Stimulated activated CD8-positive, alpha-beta memory T cell treated with anti-CD3 and anti-CD28 coated beads, Interleukin-15, amount 100 ng/mL, for 48 hours (primary cell): ENCODE results near the gene DEDD2.
"Not testable (repeated sequence)": the region's sequence is repeated elsewhere in the genome, so short reads cannot be mapped to it uniquely, and the experiment has no call there.

Experiments
- DNase-seq, 2 donors: peaks; one replicate each; pipeline ENCODE4 v3.0.0-alpha.2; 2020; ENCODE audit warnings: low read depth in 2 of 2

The DEDD2 gene, protein sequence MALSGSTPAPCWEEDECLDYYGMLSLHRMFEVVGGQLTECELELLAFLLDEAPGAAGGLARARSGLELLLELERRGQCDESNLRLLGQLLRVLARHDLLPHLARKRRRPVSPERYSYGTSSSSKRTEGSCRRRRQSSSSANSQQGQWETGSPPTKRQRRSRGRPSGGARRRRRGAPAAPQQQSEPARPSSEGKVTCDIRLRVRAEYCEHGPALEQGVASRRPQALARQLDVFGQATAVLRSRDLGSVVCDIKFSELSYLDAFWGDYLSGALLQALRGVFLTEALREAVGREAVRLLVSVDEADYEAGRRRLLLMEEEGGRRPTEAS

GRCh38 chr19:42217520-42218437, at the start of gene DEDD2:
DEDD2 (minus strand) TSS chr19:42217677; CDS start chr19:42217007, 670 bp downstream.
- peak; percentile 99 for DNase-seq

DNA sequence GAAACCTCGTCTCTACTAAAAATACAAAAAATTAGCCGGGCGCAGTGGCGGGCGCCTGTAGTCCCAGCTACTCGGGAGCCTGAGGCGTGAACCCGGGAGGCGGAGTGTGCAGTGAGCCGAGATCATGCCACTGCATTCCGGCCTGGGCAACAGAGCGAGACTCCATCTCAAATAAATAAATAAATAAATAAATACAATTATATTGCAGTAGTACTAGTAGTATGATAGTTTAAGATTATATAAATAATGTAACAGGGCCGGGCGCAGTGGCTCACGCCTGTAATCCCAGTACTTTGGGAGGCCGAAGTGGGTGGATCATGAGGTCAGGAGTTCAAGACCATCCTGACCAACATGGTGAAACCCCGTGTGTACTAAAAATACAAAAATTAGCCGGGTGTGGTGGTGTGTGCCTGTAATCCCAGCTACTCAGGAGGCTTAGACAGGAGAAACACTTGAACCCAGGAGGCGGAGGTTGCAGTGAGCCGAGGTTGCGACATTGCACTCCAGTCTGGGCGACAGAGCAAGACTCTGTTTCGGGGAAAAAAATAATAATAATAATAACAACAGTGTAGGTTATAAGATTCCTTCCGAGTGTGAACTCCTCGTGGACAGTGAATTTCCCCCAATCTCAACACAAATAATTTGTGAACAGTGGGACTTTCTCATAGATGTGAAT, 49.6 kb upstream of the DEDD2 start:
- not testable (repeated sequence) for DNase-seq

DNA sequence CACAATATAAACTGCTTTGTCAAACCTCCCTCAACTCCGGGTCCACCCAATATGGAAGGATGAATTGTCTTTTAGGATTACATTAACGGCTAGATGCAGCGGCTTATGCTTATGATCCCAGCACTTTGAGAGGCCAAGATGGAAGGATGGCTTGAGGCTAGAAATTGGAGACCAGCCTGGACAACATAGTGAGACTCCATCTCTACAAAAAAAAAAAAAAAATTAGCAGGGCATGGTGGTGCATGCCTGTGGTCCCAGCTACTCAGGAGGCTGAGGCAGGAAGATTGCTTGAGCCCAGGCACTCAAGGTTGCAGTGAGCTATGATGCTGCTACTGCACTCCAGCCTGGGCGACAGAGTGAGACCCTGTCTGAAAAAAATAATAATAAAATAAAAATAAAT, 48.6 kb upstream of the DEDD2 start:
- DNase-seq: not testable (repeated sequence)

DNA sequence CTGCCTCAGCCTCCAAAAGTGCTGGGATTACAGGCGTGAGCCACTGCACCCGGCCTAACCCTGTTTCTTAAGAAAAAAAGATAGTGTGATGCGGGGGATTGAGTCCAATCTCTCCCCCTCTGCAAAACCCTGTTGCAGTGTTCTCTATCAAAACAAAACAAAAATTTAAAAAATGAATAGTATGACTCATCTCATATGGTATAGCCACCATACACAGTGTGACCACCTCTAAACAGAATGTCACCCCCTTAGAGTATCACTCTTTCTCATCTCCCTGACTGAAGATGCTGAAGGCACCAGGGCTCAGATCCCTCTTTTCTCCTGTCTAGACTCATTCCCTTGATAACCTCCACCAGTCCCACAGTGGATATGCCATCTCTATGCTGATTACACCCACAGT, 44.3 kb upstream of the DEDD2 start:
- DNase-seq: no peak

DNA sequence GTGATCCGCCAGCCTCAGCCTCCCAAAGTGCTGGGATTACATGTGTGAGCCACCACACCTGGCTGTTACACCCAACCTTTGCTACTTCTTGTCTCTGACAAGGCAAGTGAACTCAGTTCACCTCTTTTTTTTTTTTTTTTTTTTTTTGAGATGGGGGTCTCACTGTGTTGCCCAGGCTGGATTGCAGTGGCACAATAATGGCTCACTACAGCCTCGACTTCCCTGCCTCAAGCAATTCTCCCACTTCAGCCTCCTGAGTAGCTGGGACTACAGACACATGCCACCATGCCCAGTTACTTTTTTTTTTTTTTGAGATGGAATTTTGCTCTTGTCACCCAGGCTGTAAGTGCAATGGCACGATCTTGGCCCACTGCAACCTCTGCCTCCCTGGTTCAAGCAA, 40.4 kb upstream of the DEDD2 start:
- DNase-seq: not testable (repeated sequence)

DNA sequence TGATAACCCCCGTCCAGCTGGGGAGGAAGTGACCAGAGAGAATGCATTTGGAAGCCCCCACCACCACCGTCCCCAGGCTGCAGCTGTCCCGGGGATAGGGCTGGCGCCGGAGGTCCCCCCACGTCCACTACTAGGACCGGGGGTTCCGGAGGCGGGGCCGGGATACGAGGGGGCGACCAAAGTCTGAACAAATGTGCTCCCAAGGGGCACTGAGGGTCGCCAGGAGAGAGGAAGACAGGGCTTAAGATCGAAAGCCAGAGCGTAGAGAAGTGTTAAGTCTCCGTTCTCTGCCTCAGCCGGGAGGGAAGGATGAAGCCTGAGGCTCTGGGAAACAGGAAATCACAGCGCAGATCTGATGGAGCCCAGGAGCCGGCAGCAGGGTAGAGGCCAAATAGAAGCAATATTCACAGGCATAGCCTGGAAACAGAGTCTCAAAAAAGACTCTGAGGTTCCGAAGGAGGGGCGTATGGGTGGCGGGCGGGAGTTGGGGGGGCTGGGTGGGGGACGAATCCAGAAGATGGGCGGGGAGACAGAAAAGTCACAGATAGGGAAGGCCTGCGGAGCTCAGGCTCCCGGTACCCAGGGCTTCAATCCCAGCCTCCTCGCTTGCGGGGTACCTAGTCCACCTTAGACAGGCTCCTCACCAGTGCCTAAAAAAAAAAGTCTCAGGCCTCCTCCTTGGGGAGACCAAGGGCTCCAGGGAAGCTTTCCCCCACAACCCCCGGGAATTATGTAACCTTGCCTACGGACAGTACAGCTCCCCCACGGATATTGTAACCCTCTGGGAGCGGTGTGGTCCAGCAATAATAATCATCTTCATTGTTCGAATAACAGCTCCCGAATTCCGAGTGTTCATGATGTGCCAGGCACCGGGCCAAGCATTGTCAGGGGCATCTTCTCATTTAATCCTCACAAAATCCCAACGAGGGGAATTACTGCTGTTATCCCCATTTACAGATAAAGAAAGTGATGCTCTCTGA, 38.6 kb upstream of the DEDD2 start:
- DNase-seq: no peak

GRCh38 chr19:42254850-42255765, 37.6 kb upstream of the DEDD2 start, which contains the start of gene ERF:
ERF (minus strand) TSS chr19:42255128; CDS start chr19:42254999, 129 bp downstream.
- DNase-seq: peak; percentile 86 to 90

- peak; percentile 58 to 65 for DNase-seq
Measured at GRCh38 chr19:42254089-42254849, 36.8 kb upstream of the DEDD2 start.

DNA sequence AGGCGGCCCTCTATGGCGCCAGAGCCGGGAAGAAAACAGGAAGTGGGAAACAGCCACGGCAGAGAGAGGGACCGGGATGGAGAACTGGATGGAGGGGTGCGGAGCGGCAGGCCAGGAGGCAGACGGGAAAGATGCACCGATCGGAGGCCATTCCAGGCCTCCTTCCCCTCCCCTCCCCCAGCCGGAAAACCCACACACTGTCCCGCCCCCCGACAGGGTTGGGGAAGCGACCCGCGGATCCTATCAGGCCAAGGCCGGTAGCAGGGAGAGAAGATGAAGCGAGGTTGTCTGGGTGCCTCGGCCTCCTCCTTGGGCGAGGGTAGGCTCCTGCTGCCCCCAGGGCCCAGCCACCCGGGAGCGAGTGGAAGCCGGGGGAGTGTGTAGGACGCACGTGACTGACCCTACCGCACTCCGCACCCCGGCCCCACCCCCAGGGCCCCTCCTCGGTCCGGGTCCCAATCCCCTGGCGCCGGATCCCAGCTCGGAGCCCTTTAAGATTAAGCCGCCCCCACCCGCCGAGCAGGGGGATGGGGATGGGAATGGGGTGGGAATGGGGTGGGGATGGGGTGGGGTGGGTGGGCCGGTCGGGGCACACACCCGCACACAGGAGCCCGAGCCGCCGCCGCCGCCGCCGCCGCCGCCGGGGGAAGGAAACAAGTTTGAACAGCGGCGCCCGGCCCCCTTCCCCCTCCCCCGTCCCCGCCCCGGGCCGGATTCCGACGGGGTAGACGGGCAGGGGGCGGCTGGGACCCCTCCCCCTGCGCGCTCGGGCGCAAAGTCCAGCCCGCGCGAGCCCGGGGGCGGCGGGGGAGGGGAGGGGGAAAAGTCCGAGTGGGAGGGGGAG, 36.0 kb upstream of the DEDD2 start:
- no peak for DNase-seq

GRCh38 chr19:42252365-42253244, 35.1 kb upstream of the DEDD2 start:
- no peak for DNase-seq

DNA sequence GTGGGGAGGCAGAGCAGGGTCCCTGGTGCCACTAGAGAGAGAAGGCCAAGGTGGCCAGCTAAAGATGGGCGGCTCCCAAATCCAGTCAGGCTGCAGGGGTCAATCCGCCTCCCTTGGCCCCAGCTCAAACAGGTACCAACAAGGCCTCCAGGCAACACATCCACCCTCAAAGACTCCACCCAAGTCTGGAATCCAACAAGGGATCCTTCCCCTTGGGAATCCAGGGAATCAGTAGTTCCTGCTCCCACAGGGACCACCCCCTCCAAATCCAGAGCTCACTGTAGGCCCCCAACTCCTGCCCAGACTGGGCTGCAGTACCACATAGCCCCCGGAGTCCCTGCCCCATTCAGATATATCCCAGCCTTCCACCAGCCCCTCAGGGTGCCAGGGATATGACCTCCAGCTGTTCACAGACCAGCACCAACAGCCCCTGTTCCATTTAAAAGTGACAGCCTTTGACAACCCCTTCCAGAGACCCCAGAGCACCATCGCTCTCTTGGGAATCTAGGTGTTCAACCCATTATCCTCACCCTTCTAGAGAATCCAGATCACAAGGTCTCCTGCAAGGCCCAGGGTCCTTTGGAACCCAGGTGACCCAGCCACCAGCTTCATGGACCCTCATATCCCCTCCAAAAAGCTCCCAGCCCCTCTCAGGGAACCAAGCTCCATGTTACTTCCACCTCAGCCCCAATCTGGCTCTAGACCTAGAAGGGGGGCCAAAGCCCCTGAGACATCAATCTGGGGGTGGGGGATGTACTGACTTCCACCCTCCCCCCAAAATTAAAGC, 34.3 kb upstream of the DEDD2 start:
- no peak for DNase-seq

DNA sequence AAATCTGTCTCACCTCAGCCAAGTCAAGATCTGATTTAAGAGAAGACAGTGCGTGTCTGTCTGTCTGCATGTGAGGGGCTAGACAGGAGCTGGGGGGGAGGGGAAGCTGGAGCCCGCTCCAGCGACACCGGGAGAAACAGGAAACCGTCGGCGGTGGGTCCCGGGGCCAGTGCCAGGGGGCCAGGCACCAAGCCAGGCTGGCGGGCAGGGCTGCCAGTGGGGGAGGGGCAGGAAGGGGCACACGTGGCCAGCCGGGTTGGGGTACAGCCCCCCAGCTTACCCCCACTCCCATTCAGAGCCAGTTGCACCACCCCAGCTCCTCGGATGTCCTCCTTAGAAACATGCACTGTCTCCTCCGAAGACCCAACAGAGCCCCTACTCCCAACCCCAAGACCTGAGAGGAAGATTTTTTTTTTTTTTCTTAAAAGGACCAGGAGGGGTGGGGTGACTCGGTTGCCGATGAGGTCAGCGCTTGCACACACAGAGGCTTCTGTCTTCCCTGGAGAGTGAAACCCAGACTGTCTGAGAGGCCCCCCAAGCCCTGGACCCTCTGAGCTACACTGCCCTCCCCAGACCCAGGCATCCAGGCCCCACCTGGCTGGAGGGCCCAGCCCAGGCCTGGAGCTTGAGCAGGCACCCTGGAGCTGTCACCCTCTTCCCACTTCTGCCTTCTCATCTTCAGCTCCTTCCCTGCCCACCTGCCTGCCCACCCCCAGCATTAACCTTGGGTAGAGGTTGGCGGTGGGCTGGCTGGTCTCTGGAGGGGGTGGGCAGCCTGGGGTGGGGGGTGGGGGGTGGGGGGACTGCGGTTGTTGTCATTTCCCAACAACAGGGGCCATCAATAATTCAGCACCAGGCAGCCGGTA, 33.4 kb upstream of the DEDD2 start:
- no peak for DNase-seq

GRCh38 chr19:42250183-42250665, 32.7 kb upstream of the DEDD2 start:
- DNase-seq: no peak

DNA sequence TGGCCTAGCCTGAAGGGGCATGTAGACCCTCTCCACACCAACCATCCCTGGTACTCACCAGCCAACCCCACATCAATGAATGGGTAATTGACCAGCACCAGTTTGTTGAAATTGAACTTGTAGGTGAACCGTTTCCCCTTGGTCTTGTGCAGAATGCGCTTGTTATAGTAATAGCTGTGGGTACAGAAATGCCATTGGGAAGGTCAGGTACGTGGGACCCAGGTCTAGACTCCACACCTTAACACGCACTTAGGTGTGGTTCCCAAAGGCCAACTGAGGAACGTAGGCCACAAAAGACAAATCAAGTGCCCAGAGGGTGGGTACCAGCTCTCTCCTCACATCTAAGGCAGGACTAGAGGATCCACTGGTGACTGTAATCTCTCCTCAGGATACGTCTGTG, 32.3 kb upstream of the DEDD2 start:
- DNase-seq: no peak

DNA sequence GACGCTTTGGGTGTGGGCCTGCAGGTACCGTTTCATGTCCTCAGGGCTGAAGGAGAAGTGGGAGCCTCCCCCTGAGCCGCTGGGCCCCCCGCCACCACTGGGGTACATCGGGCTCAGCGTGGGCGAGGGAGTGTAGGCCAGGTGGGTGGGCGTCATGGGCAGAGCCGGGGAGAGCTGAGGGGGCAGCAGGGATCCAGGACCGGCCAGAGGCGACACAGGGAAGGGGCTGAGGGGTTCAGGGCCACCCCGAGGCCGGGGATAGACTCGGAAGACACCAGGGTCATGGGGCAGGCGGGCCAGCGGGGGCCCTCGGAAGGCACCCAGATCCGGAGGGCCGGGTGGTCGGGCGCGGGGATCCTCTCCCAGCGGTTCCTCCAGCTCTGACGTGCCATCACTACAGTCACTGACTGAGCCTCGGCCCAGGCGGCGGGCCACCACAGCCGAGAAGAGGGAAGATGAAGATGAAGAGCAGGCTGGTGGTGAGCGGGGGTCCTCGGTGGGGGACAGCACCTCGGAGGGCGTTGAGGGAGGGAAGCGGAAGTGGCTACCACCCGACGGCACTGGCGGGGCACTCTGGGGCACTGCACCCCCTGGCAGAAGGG, 31.8 kb upstream of the DEDD2 start:
- DNase-seq: no peak
